Transverse colon (tissue), 4 donors: ENCODE measurements around the gene CACNA1B. TPM values are rescaled to one million over a fixed set of nuclear protein-coding genes. Genes with fewer than 3 reads are reported as not detected.

Experiments used
- DNase-seq: peaks from one replicate; pipeline ENCODE4 v3.0.0-alpha.2; 2019
- H3K27ac ChIP-seq, 4 donors: fragments of 200-600 bp; sonication (generic); 2 replicates each; pipeline ENCODE4 v1.5.1; 2016 to 2018; ENCODE audit warnings: inconsistent platforms in 4 of 4
- H3K27me3 ChIP-seq: fragments of 200-600 bp; sonication (generic); 2 replicates; pipeline ENCODE4 v1.5.1; 2017; ENCODE audit warnings: inconsistent platforms
- H3K36me3 ChIP-seq, 4 donors: fragments of 200-600 bp; sonication (generic); 2 replicates each; pipeline ENCODE4 v1.5.1; 2017 to 2019; ENCODE audit warnings: inconsistent platforms in 4 of 4
- H3K4me1 ChIP-seq, 4 donors: fragments of 200-600 bp; sonication (generic); 2 replicates each; pipeline ENCODE4 v1.5.1; 2017 to 2020; ENCODE audit warnings: inconsistent platforms in 4 of 4
- H3K4me3 ChIP-seq, 4 donors: fragments of 200-600 bp; sonication (generic); 1 replicate in 1 of 4; 2 replicates in 3 of 4; pipeline versions ENCODE4 v1.5.1 to v1.6.1; 2017 to 2019; ENCODE audit warnings: inconsistent platforms in 4 of 4
- H3K9me3 ChIP-seq, 2 donors: fragments of 200-600 bp; sonication (generic); 2 replicates each; pipeline ENCODE4 v1.5.1; 2017 to 2019; ENCODE audit warnings: inconsistent platforms in 2 of 2
- CTCF ChIP-seq, 5 experiments: fragments of 200-600 bp in 3 of 5; fragments of 450-650 bp in 2 of 5; sonication (generic) in 3 of 5; IDR thresholded peaks; 1 replicate in 2 of 5; 2 replicates in 3 of 5; pipeline ENCODE4 v1.5.1; 2016 to 2017; ENCODE audit warnings: antibody characterized with exemption in 5 of 5, inconsistent platforms in 3 of 5, mild to moderate bottlenecking in 2 of 5, moderate library complexity in 1 of 5
- EP300 ChIP-seq: sonication (generic); formaldehyde crosslinking; IDR thresholded peaks from one replicate; pipeline ENCODE4 v1.6.1; 2017; ENCODE audit warnings: antibody characterized with exemption, low read depth
- POLR2A ChIP-seq: fragments of 450-650 bp; IDR thresholded peaks from one replicate; pipeline ENCODE4 v1.6.1; 2016; ENCODE audit warnings: antibody characterized with exemption, mild to moderate bottlenecking, moderate library complexity
- POLR2AphosphoS5 ChIP-seq, 3 donors: sonication (generic); formaldehyde crosslinking; IDR thresholded peaks; one replicate each; pipeline ENCODE4 v1.6.1; 2016; ENCODE audit warnings: antibody characterized with exemption in 3 of 3
- WGBS, 2 donors: methylation state at CpG; one replicate each; pipeline ENCODE4 v1.1.5; 2018; ENCODE audit warnings: low coverage in 1 of 2; 5-methylcytosine and 5-hydroxymethylcytosine counted together
- in situ Hi-C, 4 donors: fragments of 200-750 bp; cut with MboI; loops; one replicate each; pipeline versions ENCODE4 v1.15.0 to v1.15.1; 2017; ENCODE audit warnings: low sequenced_read_pairs in 3 of 4, low pct_ligation_motif_present in 1 of 4, low pct_unique_long_range_greater_than_20kb in 1 of 4
- intact Hi-C: fragments of 100-400 bp; cut with DNase I; formaldehyde crosslinking; loops from one replicate; pipeline ENCODE4 v1.15.1; 2023; ENCODE audit warnings: low total_unique reads
- total RNA-seq, 4 donors: library from RNA; depleted of rRNA; stranded (reverse); fragments of >200 nt; gene quantifications; one replicate each; pipeline ENCODE4 v1.1.0, GENCODE V29; 2016

The CACNA1B gene
- total RNA-seq, 4 donors from 2014 or later: 0.27 to 0.40 (median 0.35) TPM

DNA sequence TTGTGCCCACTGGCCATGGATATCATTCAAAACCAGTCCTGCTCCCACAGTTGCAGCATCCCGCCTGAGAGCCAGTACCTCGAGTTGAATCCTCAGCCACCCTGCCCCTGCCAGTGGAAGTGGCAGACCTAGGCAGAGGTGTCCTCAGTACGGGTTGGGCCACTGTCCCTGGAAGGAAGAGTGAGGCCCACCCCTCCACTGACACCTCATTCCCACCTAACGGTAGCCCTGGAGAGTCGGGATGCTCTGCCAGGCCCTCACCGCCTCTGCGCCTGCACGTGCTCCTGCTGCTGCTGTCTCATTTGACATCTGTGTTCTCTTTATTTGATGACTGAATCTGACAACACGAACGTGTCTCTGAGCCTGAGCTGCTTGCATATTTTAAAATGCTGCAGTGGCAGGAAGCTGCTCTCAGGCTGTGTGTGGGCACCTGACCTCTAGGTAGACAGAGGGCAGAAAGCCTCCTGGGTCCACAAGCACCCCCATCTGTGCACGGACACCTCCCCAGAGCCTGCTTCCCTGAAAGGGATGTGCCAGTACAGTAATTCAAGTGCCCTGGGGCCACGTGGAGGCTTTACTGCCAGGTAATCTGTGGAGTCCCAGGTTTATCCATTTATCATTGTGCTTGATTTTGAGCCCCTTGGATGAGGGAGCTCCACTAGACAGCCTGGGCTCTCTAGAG lies 194.7 kb downstream of the CACNA1B start:
- in situ Hi-C loops: no loop called here
- no peak overlapping the region for H3K27ac ChIP-seq
- peaks cover 4% of the 10 kb centered on the region for H3K27me3 ChIP-seq
- WGBS, 2 donors: 61% methylated on average over 12 of the region's 12 CpGs; no CpG with 5 or more reads in 1 of the 2 donors
- H3K4me3 ChIP-seq: no peak overlapping the region
- H3K36me3 ChIP-seq: no peaks in the 10 kb centered on the region
- TF ChIP-seq CTCF (IDR thresholded peaks at IDR 0.05) (no peak), POLR2A (no peak), EP300 (no peak), POLR2AphosphoS5 (IDR thresholded peaks at IDR 0.05) (no peak)
- no peak for DNase-seq
- intact Hi-C loops: no loop called here
- H3K9me3 ChIP-seq: no peaks in the 10 kb centered on the region
- no peaks in the 10 kb centered on the region for H3K4me1 ChIP-seq

DNA sequence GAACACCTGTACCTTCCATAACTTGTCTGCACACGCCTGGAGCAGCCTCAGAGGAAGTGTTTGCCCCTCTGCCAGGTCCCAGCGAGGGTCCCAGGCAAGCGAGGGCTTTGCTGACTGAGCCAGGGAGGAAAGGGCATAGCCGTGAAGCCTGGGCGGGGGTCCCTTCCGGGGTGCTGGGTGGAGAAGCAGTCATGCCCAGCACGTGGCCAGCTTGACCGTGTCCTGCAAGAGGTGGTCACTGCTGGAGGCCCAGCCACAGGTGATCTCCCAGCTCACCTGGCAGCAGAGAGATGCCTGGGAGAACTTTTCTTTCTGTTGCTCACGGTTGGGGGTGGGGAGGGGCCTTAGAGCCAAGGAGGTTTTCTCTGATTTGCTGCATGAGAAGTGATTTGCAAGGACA lies 195.3 kb downstream of the CACNA1B start:
- intact Hi-C loops: no loop called here
- no peaks in the 10 kb centered on the region for H3K36me3 ChIP-seq
- no peak overlapping the region for H3K4me3 ChIP-seq
- no peak for TF ChIP-seq POLR2A
- no peaks in the 10 kb centered on the region for H3K9me3 ChIP-seq
- in situ Hi-C loops: no loop called here
- H3K27me3 ChIP-seq: no peaks in the 10 kb centered on the region
- no peak for DNase-seq
- H3K27ac ChIP-seq: no peak overlapping the region
- H3K4me1 ChIP-seq: no peaks in the 10 kb centered on the region
- WGBS, 2 donors: 65% methylated on average over 9 of the region's 9 CpGs; no CpG with 5 or more reads in 1 of the 2 donors

GRCh38 chr9:138073408-138073807 lies 195.8 kb downstream of the CACNA1B start:
- Histone ChIP-seq H3K4me1 (no peaks in the 10 kb centered on the region), H3K27ac (no peak overlapping the region), H3K4me3 (no peak overlapping the region), H3K9me3 (no peaks in the 10 kb centered on the region), H3K27me3 (no peaks in the 10 kb centered on the region), H3K36me3 (no peaks in the 10 kb centered on the region)
- intact Hi-C loops: no loop called here
- 83% methylated on average over 11 to 12 of the region's 12 CpGs for WGBS, 2 donors
- DNase-seq: no peak
- TF ChIP-seq EP300: no peak
- TF ChIP-seq POLR2A: no peak
- TF ChIP-seq POLR2AphosphoS5 (IDR thresholded peaks at IDR 0.05): no peak
- no peak for TF ChIP-seq CTCF (IDR thresholded peaks at IDR 0.05)
- in situ Hi-C loops: no loop called here

- in situ Hi-C loops (no loop called here), intact Hi-C loops (no loop called here)
- no peaks in the 10 kb centered on the region for H3K27me3 ChIP-seq
- H3K4me3 ChIP-seq: no peak overlapping the region
- no peaks in the 10 kb centered on the region for H3K4me1 ChIP-seq
- WGBS, 2 donors: 93 to 100% methylated on average over 2 to 12 of the region's 12 CpGs
- no peak for DNase-seq
- no peak for TF ChIP-seq EP300
- no peak for TF ChIP-seq POLR2A
- TF ChIP-seq POLR2AphosphoS5 (IDR thresholded peaks at IDR 0.05): no peak
- no peak for TF ChIP-seq CTCF (IDR thresholded peaks at IDR 0.05)
- H3K27ac ChIP-seq: no peak overlapping the region
- H3K9me3 ChIP-seq: no peaks in the 10 kb centered on the region
- no peaks in the 10 kb centered on the region for H3K36me3 ChIP-seq
Observed at GRCh38 chr9:138073808-138074207, 196.2 kb downstream of the CACNA1B start.

- H3K4me3 ChIP-seq: no peak overlapping the region
- H3K36me3 ChIP-seq: no peaks in the 10 kb centered on the region
- WGBS, 2 donors: 94% methylated on average over 18 of the region's 18 CpGs; no CpG with 5 or more reads in 1 of the 2 donors
- no peaks in the 10 kb centered on the region for H3K27me3 ChIP-seq
- in situ Hi-C loops (no loop called here), intact Hi-C loops (no loop called here)
- H3K27ac ChIP-seq: no peak overlapping the region
- no peak for DNase-seq
- H3K9me3 ChIP-seq: no peaks in the 10 kb centered on the region
- TF ChIP-seq EP300 (no peak), POLR2AphosphoS5 (IDR thresholded peaks at IDR 0.05) (no peak), CTCF (IDR thresholded peaks at IDR 0.05) (no peak), POLR2A (no peak)
- H3K4me1 ChIP-seq: no peaks in the 10 kb centered on the region
Observed at GRCh38 chr9:138074516-138074915, 196.9 kb downstream of the CACNA1B start.
